GM12878 (cell line): ENCODE results near the gene KANSL3. TPM values are rescaled to one million over a fixed set of nuclear protein-coding genes. Genes with fewer than 3 reads are reported as not detected.

ENCODE experiments used
- ATAC-seq: fragments of 200-7000 bp; cut with Tn5 transposase; 3 replicates; pipeline ENCODE4 v1.9.1; 2020; ENCODE audit warnings: mild to moderate bottlenecking, moderate library complexity
- BruUV-seq: library from RNA; stranded (reverse); fragments of 400-500 nt; replicated peaks from 2 replicates; lab custom pipeline; 2021; lab: Mats Ljungman, UMichigan
- CTCF ChIA-PET: fragments of 300-600 bp; sonication (Branson Sonifier 250); formaldehyde crosslinking; extraction: SDS; loops from one replicate; lab custom pipeline; 2021; ENCODE audit warnings: inconsistent platforms; lab: Yijun Ruan, JAX
- POLR2A ChIA-PET: fragments of 350-600 bp; formaldehyde crosslinking; extraction: SDS; loops from one replicate; lab custom pipeline; 2021; ENCODE audit warnings: inconsistent platforms; lab: Charles Lee
- RAD21 ChIA-PET: fragments of 300-600 bp; sonication (Branson Sonifier 250); formaldehyde crosslinking; loops from one replicate; lab custom pipeline; 2023; ENCODE audit warnings: antibody characterized with exemption; ENCODE audit not compliant: unreplicated experiment; lab: Charles Lee
- SMC1A ChIA-PET: fragments of 300-600 bp; sonication (Branson Sonifier 250); formaldehyde crosslinking; loops from one replicate; lab custom pipeline; 2023; ENCODE audit not compliant: unreplicated experiment, uncharacterized antibody; lab: Charles Lee
- DNase-seq: peaks from one replicate; pipeline ENCODE4 v3.0.0-alpha.2; 2011; ENCODE audit warnings: low read depth, low spot score
- FAIRE-seq: peaks from 3 replicates; lab custom pipeline; 2011; peaks lifted over from hg19 to GRCh38; lab: Jason Lieb, UNC
- H2AFZ ChIP-seq: 2 replicates; pipeline ENCODE4 v1.6.0; 2011; ENCODE audit warnings: low read depth, low read length, control low read depth; ENCODE audit not compliant: control insufficient read depth
- H3K27ac ChIP-seq: 2 replicates; pipeline ENCODE4 v1.5.1; 2011; ENCODE audit warnings: control low read depth; ENCODE audit not compliant: control insufficient read depth, insufficient read depth
- H3K27me3 ChIP-seq, 2 experiments: replicated peaks in 1 of 2; 2 replicates each; pipeline versions ENCODE4 v1.6.0 to v1.6.1; 2011; ENCODE audit warnings: low read length in 1 of 2; ENCODE audit not compliant: control insufficient read depth in 2 of 2, insufficient read depth in 2 of 2
- H3K36me3 ChIP-seq, 2 experiments: 2 replicates each; pipeline ENCODE4 v1.5.1; 2011; ENCODE audit warnings: low read length in 1 of 2; ENCODE audit not compliant: control insufficient read depth in 2 of 2, insufficient read depth in 2 of 2
- H3K4me1 ChIP-seq: 2 replicates; pipeline ENCODE4 v1.6.1; 2011; ENCODE audit warnings: mild to moderate bottlenecking, low read length, moderate library complexity, mixed read lengths; ENCODE audit not compliant: control insufficient read depth, insufficient read depth
- H3K4me2 ChIP-seq: 2 replicates; pipeline ENCODE4 v1.6.0; 2011; ENCODE audit warnings: control low read depth; ENCODE audit not compliant: control insufficient read depth, insufficient read depth
- H3K4me3 ChIP-seq: fragments of 200-600 bp; sonication (generic); 2 replicates; pipeline ENCODE4 v1.5.1; 2016
- H3K79me2 ChIP-seq: 2 replicates; pipeline ENCODE4 v1.6.0; 2011; ENCODE audit warnings: low read length; ENCODE audit not compliant: control insufficient read depth, insufficient read depth
- H3K9ac ChIP-seq: 2 replicates; pipeline ENCODE4 v1.8.0; 2011; ENCODE audit warnings: low read length, control low read depth, mixed read lengths; ENCODE audit not compliant: control insufficient read depth, insufficient read depth
- H3K9me3 ChIP-seq: replicated peaks from 3 replicates; pipeline ENCODE4 v1.5.1; 2011; ENCODE audit warnings: mild to moderate bottlenecking, low read length; ENCODE audit not compliant: control insufficient read depth, insufficient read depth
- H4K20me1 ChIP-seq: 2 replicates; pipeline ENCODE4 v1.6.0; 2011; ENCODE audit not compliant: control insufficient read depth, insufficient read depth
- ASH2L ChIP-seq: fragments of 300-600, 200-600 bp; sonication (generic); IDR thresholded peaks from 2 replicates; pipeline ENCODE4 v1.6.1; 2017; ENCODE audit warnings: low read depth, mild to moderate bottlenecking, borderline replicate concordance
- BRCA1 ChIP-seq: IDR thresholded peaks from 2 replicates; pipeline ENCODE4 v1.6.1; 2011; ENCODE audit warnings: low read depth, low read length, improper control_type of control experiment
- CEBPB ChIP-seq, 2 experiments: fragments of 150-350 bp in 1 of 2; IDR thresholded peaks; 2 replicates each; pipeline ENCODE4 v1.6.1; 2012 to 2014; ENCODE audit warnings: low read depth in 2 of 2, low read length in 2 of 2, borderline replicate concordance in 1 of 2, inconsistent platforms in 1 of 2
- CHD1 ChIP-seq: IDR thresholded peaks from 2 replicates; pipeline ENCODE4 v1.6.1; 2012; ENCODE audit warnings: low read depth, low read length, improper control_type of control experiment
- CREM ChIP-seq: IDR thresholded peaks from 2 replicates; pipeline ENCODE4 v1.6.1; 2014; ENCODE audit warnings: antibody characterized with exemption, low read depth
- EZH2 ChIP-seq: IDR thresholded peaks from 2 replicates; pipeline ENCODE4 v1.6.1; 2012; ENCODE audit warnings: low read depth, mild to moderate bottlenecking, control low read depth, inconsistent platforms, low read length, borderline replicate concordance; ENCODE audit not compliant: control insufficient read depth
- FOXM1 ChIP-seq: IDR thresholded peaks from 2 replicates; pipeline ENCODE4 v1.6.1; 2012; ENCODE audit warnings: low read depth, mild to moderate bottlenecking, inconsistent platforms, low read length, moderate library complexity
- IRF4 ChIP-seq: IDR thresholded peaks from 2 replicates; pipeline ENCODE4 v1.6.1; 2011; ENCODE audit warnings: low read depth, low read length
- POU2F2 ChIP-seq: IDR thresholded peaks from 3 replicates; pipeline ENCODE4 v1.6.1; 2011; ENCODE audit warnings: low read depth, mild to moderate bottlenecking, low read length, borderline replicate concordance
- RB1 ChIP-seq: fragments of 450-650 bp; formaldehyde crosslinking; IDR thresholded peaks from 2 replicates; pipeline ENCODE4 v1.6.1; 2017; ENCODE audit warnings: mild to moderate bottlenecking, borderline replicate concordance
- SIN3A ChIP-seq: IDR thresholded peaks from 2 replicates; pipeline ENCODE4 v1.6.1; 2012; ENCODE audit warnings: low read depth, low read length, improper control_type of control experiment
- SMAD1 ChIP-seq: fragments of 450-650 bp; IDR thresholded peaks from 2 replicates; pipeline ENCODE4 v1.6.1; 2018; ENCODE audit warnings: mild to moderate bottlenecking, low read depth; ENCODE audit not compliant: partially characterized antibody
- STAT1 ChIP-seq: fragments of 450-650 bp; conservative IDR thresholded peaks from 2 replicates; pipeline ENCODE4 v1.6.1; 2014; ENCODE audit warnings: antibody characterized with exemption, mild to moderate bottlenecking
- STAT3 ChIP-seq: IDR thresholded peaks from 2 replicates; pipeline ENCODE4 v1.6.1; 2011; ENCODE audit warnings: low read depth, low read length, improper control_type of control experiment
- TAF1 ChIP-seq: IDR thresholded peaks from 2 replicates; pipeline ENCODE4 v1.6.1; 2011; ENCODE audit warnings: mild to moderate bottlenecking, low read depth, low read length, borderline replicate concordance
- YBX1 ChIP-seq: fragments of 450-650 bp; IDR thresholded peaks from 2 replicates; pipeline ENCODE4 v1.6.1; 2016; ENCODE audit warnings: antibody characterized with exemption
- WGBS: methylation state at CpG from one replicate; pipeline ENCODE4 v1.1.6; 2016; ENCODE audit warnings: low lambda C conversion rate; ENCODE audit not compliant: insufficient replicate concordance, insufficient coverage; ENCODE audit errors: missing lambda C conversion rate; 5-methylcytosine and 5-hydroxymethylcytosine counted together
- in situ Hi-C: fragments of 300-500 bp; cut with MboI; formaldehyde crosslinking; loops from 9 replicates; pipeline ENCODE4 v1.14.3; 2018; ENCODE audit warnings: mixed read lengths
- intact Hi-C: fragments of 100-400 bp; cut with micrococcal nuclease; formaldehyde crosslinking; loops from one replicate; pipeline ENCODE4 v1.14.2; 2022; ENCODE audit not compliant: unreplicated experiment
- polyA plus RNA-seq, 11 experiments: library from polyadenylated mRNA; depleted of rRNA in 4 of 11; unstranded in 6 of 11; stranded (reverse) in 5 of 11; fragments of >200 nt; fragmentation: Nextera tagmentation in 4 of 11; fragmentation: Illumina TruSeq in 1 of 11; extraction: Ambion mirVana in 4 of 11; extraction: Trizol in 1 of 11; gene quantifications; 1 replicate in 1 of 11; 2 replicates in 10 of 11; pipeline versions ENCODE4 v1.2.1 to v1.2.3, GENCODE V29; 2011 to 2016; ENCODE audit warnings: inconsistent platforms in 2 of 11, missing spikeins in 2 of 11, low read depth in 1 of 11
- total RNA-seq, 4 experiments: library from RNA; depleted of rRNA in 3 of 4; stranded (reverse); fragments of >200 nt in 3 of 4; fragmentation: Illumina TruSeq in 1 of 4; extraction: Trizol in 1 of 4; gene quantifications; 2 replicates each; pipeline versions ENCODE4 v1.2.1 to v1.2.3, GENCODE V29; 2013 to 2021
- TF ChIP-seq, protein P1 (sequence below): fragments of 450-650 bp; conservative IDR thresholded peaks from 2 replicates; pipeline ENCODE4 v1.6.1; 2017; ENCODE audit warnings: mild to moderate bottlenecking, moderate library complexity
- TF ChIP-seq, protein P2 (sequence below): IDR thresholded peaks from 2 replicates; pipeline ENCODE4 v1.6.1; 2011; ENCODE audit warnings: low read depth, low read length, improper control_type of control experiment, borderline replicate concordance
- TF ChIP-seq, protein P3 (sequence below): fragments of 150-350 bp; IDR thresholded peaks from 2 replicates; pipeline ENCODE4 v1.6.1; 2014; ENCODE audit warnings: mild to moderate bottlenecking, low read depth, low read length

KANSL3 gene
- total and polyA plus RNA-seq, 10 of the 15 experiments (the other 5 are each of a cell fraction or from before 2014, with no cell fraction given) = 5.6 to 25.9 (median 16.7) TPM

DNA sequence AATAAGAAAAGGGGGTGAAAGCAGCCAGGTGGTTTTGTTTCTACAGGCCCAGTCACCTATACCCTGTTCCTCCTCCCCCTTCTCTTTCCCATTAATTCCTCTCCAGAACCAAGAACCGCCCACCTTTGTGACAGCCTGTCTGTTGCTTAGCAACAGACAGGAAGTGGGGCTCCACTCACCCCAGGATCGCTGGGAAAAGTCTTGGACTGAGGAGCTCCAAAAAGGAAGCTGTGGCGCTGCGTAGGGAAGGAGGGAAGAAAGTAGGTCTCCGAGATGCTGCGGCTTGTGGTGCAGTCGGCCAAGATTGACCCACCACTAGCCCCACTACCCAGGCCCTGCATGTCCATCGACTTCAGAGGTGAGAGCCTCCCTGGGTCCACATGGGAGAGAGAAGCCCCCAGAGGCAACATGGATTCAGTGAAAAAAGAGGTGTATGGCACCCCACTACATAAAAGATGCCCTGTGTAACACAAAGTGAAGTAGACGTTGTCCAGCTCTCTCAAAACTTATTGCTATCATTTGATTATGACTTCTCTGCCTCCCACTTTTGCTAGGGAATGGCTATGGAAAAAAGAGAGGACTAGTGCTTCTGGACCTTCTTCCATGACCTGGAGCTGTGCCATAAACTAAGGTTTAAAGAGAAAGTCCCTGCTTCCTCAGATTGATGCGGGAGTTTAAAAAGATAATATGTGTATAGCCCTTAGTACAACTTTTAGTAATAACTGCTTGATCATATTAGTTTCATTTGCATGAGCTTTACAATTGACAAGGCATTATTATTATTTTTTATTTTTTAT is 4.7 kb upstream of the KANSL3 start, which contains the start of gene FER1L5:
Gene FER1L5, plus strand, starts transcription at position 201 of the 797 bp plus-strand sequence. Its CDS starts 73 bp downstream, at position 274.
- Histone ChIP-seq H3K79me2 (peaks cover under 1% of the 10 kb centered on the region), H3K9me3 (no peaks in the 10 kb centered on the region), H4K20me1 (no peaks in the 10 kb centered on the region), H3K27ac (no peak within 1 kb of the TSS), H3K36me3 (no peaks in the 10 kb centered on the region), H3K4me1 (no peaks in the 10 kb centered on the region; the same call in 1 of the 2 replicates), H3K27me3 (no peaks in the 10 kb centered on the region), H3K9ac (no peak within 1 kb of the TSS), H3K4me3 (no peak within 1 kb of the TSS), H2AFZ (no peak within 1 kb of the TSS), H3K4me2 (no peak within 1 kb of the TSS)
- FAIRE-seq (no peak), DNase-seq (no peak), ATAC-seq (no peak)
- in situ Hi-C loops (no loop called here), intact Hi-C loops (no loop called here)
- no peak for TF ChIP-seq TAF1
- no peak for TF ChIP-seq RB1
- TF ChIP-seq ASH2L = no peak
- TF ChIP-seq EZH2 = no peak
- TF ChIP-seq CEBPB (IDR thresholded peaks at IDR 0.05; ENCODE audit: borderline replicate concordance in 1 of 2, low read depth in 2 of 2, low read length in 2 of 2) = no peak
- TF ChIP-seq IRF4 = no peak
- no peak for TF ChIP-seq SIN3A
- TF ChIP-seq, protein P1, sequence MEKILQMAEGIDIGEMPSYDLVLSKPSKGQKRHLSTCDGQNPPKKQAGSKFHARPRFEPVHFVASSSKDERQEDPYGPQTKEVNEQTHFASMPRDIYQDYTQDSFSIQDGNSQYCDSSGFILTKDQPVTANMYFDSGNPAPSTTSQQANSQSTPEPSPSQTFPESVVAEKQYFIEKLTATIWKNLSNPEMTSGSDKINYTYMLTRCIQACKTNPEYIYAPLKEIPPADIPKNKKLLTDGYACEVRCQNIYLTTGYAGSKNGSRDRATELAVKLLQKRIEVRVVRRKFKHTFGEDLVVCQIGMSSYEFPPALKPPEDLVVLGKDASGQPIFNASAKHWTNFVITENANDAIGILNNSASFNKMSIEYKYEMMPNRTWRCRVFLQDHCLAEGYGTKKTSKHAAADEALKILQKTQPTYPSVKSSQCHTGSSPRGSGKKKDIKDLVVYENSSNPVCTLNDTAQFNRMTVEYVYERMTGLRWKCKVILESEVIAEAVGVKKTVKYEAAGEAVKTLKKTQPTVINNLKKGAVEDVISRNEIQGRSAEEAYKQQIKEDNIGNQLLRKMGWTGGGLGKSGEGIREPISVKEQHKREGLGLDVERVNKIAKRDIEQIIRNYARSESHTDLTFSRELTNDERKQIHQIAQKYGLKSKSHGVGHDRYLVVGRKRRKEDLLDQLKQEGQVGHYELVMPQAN = no peak
- TF ChIP-seq YBX1 = no peak
- no peak for TF ChIP-seq BRCA1
- no peak for TF ChIP-seq SMAD1
- TF ChIP-seq CHD1 = no peak
- TF ChIP-seq, protein P2, sequence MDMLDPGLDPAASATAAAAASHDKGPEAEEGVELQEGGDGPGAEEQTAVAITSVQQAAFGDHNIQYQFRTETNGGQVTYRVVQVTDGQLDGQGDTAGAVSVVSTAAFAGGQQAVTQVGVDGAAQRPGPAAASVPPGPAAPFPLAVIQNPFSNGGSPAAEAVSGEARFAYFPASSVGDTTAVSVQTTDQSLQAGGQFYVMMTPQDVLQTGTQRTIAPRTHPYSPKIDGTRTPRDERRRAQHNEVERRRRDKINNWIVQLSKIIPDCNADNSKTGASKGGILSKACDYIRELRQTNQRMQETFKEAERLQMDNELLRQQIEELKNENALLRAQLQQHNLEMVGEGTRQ = no peak
- TF ChIP-seq, protein P3, sequence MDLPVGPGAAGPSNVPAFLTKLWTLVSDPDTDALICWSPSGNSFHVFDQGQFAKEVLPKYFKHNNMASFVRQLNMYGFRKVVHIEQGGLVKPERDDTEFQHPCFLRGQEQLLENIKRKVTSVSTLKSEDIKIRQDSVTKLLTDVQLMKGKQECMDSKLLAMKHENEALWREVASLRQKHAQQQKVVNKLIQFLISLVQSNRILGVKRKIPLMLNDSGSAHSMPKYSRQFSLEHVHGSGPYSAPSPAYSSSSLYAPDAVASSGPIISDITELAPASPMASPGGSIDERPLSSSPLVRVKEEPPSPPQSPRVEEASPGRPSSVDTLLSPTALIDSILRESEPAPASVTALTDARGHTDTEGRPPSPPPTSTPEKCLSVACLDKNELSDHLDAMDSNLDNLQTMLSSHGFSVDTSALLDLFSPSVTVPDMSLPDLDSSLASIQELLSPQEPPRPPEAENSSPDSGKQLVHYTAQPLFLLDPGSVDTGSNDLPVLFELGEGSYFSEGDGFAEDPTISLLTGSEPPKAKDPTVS = no peak
- TF ChIP-seq FOXM1 = no peak
- TF ChIP-seq POU2F2 = no peak
- no peak for TF ChIP-seq STAT1
- TF ChIP-seq CREM = no peak
- no peak for TF ChIP-seq STAT3
- POLR2A ChIA-PET = interaction anchor here (0.5 kb wide), 1 partner anchor 98 kb away, joined by 6 read pairs; no protein-coding TSS in a partner anchor
- RAD21 ChIA-PET = no interaction called here
- 59% methylated on average over 10 of the region's 10 CpGs for WGBS
- CTCF ChIA-PET = interaction anchor here (0.6 kb wide), 1 partner anchor 235 kb away, joined by 3 read pairs; no protein-coding TSS in a partner anchor
- BruUV-seq = no TSS peak
- SMC1A ChIA-PET = no interaction called here
